GM19438 (cell line): Measurements from ENCODE around the gene NXPH4.

Source experiments
- ATAC-seq: cut with Tn5 transposase; IDR thresholded peaks from one replicate; pipeline ENCODE4 v1.9.1; 2021; ENCODE audit warnings: low read depth; ENCODE audit not compliant: unreplicated experiment

NXPH4 gene

DNA sequence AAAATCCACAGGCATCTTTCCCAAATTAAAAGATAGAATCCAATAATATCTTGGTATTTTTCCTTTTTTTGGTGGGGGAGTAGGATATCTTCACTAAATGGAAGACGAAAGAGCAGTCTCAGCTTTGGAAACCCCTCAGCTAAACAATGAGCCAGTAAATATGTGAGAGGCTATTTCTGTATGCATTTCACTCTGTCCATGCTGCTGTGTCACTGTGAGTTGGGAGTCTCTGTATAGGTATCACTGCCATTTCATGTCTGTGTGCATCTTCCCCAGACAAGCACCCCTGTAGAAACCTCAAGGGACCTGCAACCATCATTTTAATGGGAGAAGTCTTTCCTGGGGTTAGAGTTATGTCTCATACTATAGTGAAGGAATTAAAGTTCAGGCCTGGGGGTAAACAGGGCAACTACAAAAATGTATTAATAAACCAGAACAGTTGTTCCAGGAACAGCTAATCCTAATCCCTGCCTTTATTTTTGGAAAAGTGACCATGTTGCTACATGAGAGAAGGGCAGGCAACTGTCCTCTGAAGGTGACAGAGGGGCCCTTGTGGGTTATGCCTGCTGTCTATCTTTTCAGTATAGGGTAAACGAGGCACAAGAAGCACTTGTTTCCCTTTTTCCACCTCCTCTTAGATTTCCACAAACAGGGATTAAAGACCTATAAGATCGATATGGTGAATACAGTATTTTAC lies 45.7 kb downstream of the NXPH4 start:
- no peak for ATAC-seq

GRCh38 chr12:57263096-57263495 lies 46.5 kb downstream of the NXPH4 start:
- no peak for ATAC-seq

DNA sequence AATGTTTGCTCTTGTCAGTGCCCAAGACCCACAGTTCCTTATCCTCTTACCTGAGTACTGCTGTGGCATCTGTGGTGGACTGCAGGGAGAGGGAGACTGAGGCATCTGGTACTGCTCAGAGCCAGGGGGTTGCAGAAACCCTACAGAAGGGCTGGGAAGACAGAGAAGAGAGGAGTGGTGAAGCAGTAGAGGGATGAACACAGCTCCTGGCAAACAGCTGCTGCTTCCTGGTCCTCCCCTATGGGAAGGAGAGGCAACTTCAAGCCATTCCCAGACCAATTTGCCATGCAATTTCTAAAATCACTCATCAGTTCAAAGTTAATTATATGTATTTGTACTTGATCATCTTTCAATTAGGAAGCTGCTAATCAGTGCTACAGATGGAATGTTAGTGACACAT lies 50.1 kb downstream of the NXPH4 start:
- ATAC-seq, result no peak

GRCh38 chr12:57268264-57268663 lies 51.7 kb downstream of the NXPH4 start:
- no peak for ATAC-seq

DNA sequence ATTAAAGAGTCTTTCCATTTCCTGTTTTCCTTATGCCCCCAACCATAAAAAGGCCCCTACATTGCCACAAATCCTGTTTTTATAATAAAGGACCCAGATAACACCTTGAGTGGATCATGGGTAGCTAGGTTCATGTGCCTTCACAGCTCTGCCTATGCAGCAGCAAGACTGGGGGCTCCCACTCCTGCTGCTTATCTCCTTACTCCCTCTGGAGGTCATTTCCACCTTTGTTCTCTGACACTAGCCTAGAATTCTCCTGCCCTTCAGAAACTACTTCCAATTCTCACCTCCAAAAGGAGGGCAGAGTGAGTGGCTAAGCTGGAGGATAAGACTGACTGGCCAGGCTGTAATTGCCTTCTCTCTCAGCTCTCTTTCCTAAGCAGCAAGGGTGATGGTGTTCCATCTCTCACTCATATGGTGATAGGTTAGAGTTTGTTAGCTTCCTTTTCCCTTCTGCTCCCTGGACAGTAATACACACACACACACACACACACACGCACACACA lies 54.4 kb downstream of the NXPH4 start:
- no peak for ATAC-seq

DNA sequence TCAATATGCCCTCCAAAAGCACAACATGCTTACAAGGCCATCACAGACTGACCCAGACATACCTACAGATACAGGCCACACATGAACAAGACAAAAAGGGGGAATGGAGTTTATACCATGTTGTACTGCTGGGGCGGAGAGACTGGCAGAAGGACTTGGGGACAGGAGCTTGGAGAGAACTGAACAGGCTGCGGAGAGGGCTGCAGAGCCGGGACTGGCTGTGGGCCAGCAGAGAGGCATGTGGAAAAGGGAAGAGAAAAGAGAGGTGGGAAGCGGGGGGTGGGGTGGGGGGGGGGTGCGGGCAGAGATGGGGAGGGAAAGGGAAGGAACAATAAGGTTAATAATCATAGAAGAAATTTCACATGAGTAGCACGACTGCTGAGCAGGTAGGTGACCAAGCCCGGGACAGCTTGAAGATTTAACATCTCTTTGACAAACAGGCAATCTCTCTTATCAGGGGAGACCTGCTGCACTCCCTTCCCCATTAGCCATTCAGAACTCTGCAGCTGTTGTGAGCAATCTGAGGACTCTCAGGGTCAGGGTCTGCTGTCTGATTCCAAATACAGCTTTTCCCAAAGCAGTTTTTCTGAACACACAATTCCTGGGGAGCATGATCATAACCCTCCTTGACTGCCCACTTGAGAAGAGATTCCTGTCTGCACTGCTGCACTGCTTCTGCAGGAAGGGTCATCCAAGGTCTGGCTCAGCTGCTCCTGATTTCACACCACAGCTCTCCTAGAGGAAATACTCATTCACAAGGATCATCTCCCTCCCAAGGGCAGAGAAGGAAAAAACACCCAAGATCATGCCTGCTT lies 56.0 kb downstream of the NXPH4 start:
- no peak for ATAC-seq

DNA sequence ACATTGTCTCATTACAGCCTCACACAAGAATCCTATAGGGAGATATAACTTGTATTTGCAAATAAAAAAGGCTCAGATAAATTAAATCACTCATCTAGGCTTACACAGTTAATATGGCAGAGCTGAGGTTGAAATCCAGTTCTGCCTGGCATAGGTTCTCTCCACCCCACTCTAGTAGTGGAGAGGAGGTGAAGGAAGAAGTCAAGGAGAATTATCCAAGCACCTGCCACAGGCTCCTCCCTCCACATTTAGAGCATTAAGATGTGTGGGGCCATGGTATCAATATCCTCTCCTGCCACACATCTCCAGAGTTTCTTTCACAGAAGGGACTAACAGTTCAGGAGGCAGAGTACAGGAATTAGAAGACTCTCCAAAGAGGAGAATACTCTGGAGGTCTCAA lies 56.9 kb downstream of the NXPH4 start:
- ATAC-seq, result no peak
